GM21528 (cell line): ENCODE data around the gene ADAM33.

ENCODE experiments used
- ATAC-seq: cut with Tn5 transposase; IDR thresholded peaks from one replicate; pipeline ENCODE4 v1.9.1; 2021; ENCODE audit warnings: mild to moderate bottlenecking, moderate library complexity; ENCODE audit not compliant: unreplicated experiment, low FRiP score

The ADAM33 gene

GRCh38 chr20:3681931-3682781 is at the start of gene ADAM33:
Gene ADAM33, minus strand, starts transcription at chr20:3682010. Its CDS starts 6 bp downstream, at chr20:3682004.
- no peak for ATAC-seq

GRCh38 chr20:3730803-3731672 is 49.2 kb upstream of the ADAM33 start:
- ATAC-seq: no peak

- no peak for ATAC-seq
These were observed 48.2 kb upstream of the ADAM33 start for GRCh38 chr20:3729811-3730540.

GRCh38 chr20:3729378-3729777 is 47.6 kb upstream of the ADAM33 start:
- no peak for ATAC-seq

GRCh38 chr20:3728876-3729275 is 47.1 kb upstream of the ADAM33 start:
- no peak for ATAC-seq

- ATAC-seq: no peak
These were observed 46.5 kb upstream of the ADAM33 start for GRCh38 chr20:3728354-3728753.

- no peak for ATAC-seq
These were observed 45.7 kb upstream of the ADAM33 start for GRCh38 chr20:3727401-3728021.

- ATAC-seq: no peak
These were observed 42.5 kb upstream of the ADAM33 start for GRCh38 chr20:3724356-3724755.

GRCh38 chr20:3723284-3723683 is 41.5 kb upstream of the ADAM33 start:
- ATAC-seq: no peak

- no peak for ATAC-seq
These were observed 40.1 kb upstream of the ADAM33 start for GRCh38 chr20:3721912-3722311.

- ATAC-seq: no peak
These were observed 38.8 kb upstream of the ADAM33 start for GRCh38 chr20:3720626-3721025.

GRCh38 chr20:3720068-3720467 is 38.3 kb upstream of the ADAM33 start:
- no peak for ATAC-seq

- ATAC-seq: no peak
These were observed 37.2 kb upstream of the ADAM33 start for GRCh38 chr20:3719046-3719445.

GRCh38 chr20:3716195-3716834 is 34.5 kb upstream of the ADAM33 start:
- ATAC-seq: no peak

- no peak for ATAC-seq
These were observed 32.3 kb upstream of the ADAM33 start for GRCh38 chr20:3714092-3714491.

- ATAC-seq: no peak
These were observed 30.6 kb upstream of the ADAM33 start, which contains the start of gene SIGLEC1 for GRCh38 chr20:3712279-3712873. Gene SIGLEC1, minus strand, starts transcription at chr20:3712600. Its CDS starts 5,472 bp downstream, at chr20:3707128.

- no peak for ATAC-seq
These were observed 29.7 kb upstream of the ADAM33 start for GRCh38 chr20:3711484-3711941.

GRCh38 chr20:3710703-3711483 is 29.1 kb upstream of the ADAM33 start:
- ATAC-seq: no peak
